Bone marrow (tissue), 2 donors: Measurements from ENCODE around the gene ZFYVE9.
"Not testable (repeated sequence)": the region's sequence is repeated elsewhere in the genome, so short reads cannot be mapped to it uniquely, and the experiment has no call there.

Source experiments
- DNase-seq, 2 donors: peaks; one replicate each; lab custom pipeline; 2025; lab: John Stamatoyannopoulos, UW

Gene ZFYVE9, protein sequence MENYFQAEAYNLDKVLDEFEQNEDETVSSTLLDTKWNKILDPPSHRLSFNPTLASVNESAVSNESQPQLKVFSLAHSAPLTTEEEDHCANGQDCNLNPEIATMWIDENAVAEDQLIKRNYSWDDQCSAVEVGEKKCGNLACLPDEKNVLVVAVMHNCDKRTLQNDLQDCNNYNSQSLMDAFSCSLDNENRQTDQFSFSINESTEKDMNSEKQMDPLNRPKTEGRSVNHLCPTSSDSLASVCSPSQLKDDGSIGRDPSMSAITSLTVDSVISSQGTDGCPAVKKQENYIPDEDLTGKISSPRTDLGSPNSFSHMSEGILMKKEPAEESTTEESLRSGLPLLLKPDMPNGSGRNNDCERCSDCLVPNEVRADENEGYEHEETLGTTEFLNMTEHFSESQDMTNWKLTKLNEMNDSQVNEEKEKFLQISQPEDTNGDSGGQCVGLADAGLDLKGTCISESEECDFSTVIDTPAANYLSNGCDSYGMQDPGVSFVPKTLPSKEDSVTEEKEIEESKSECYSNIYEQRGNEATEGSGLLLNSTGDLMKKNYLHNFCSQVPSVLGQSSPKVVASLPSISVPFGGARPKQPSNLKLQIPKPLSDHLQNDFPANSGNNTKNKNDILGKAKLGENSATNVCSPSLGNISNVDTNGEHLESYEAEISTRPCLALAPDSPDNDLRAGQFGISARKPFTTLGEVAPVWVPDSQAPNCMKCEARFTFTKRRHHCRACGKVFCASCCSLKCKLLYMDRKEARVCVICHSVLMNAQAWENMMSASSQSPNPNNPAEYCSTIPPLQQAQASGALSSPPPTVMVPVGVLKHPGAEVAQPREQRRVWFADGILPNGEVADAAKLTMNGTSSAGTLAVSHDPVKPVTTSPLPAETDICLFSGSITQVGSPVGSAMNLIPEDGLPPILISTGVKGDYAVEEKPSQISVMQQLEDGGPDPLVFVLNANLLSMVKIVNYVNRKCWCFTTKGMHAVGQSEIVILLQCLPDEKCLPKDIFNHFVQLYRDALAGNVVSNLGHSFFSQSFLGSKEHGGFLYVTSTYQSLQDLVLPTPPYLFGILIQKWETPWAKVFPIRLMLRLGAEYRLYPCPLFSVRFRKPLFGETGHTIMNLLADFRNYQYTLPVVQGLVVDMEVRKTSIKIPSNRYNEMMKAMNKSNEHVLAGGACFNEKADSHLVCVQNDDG (N-terminal part only)

GRCh38 chr1:52141513-52142219 is at the start of gene ZFYVE9:
ZFYVE9 (plus strand) TSS chr1:52142089; CDS start chr1:52233207, 91,118 bp downstream.
- DNase-seq = peak in 1 of 2 donors; percentile 49

DNA sequence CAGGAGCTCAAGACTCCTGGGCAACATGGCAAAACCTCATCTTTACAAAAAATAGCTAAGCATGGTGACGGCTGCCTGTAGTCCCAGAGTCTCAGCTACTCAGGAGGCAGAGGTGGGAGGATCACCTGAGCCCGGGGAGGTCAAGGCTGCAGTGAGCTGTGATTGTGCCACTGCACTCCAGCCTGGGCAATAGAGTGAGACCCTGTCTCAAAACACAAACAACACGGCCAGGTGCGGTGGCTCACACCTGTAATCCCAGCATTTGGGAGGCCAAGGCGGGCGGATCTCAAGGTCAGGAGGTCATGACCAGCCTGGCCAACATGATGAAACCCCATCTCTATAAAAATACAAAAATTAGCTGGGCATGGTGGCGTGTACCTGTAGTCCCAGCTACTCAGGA is 47.6 kb upstream of the ZFYVE9 start:
- not testable (repeated sequence) for DNase-seq

GRCh38 chr1:52096216-52096615 is 45.7 kb upstream of the ZFYVE9 start:
- DNase-seq = no peak

GRCh38 chr1:52098139-52098871 is 43.6 kb upstream of the ZFYVE9 start:
- no peak for DNase-seq

- no peak for DNase-seq
These were observed 39.4 kb upstream of the ZFYVE9 start for GRCh38 chr1:52102336-52103013.

DNA sequence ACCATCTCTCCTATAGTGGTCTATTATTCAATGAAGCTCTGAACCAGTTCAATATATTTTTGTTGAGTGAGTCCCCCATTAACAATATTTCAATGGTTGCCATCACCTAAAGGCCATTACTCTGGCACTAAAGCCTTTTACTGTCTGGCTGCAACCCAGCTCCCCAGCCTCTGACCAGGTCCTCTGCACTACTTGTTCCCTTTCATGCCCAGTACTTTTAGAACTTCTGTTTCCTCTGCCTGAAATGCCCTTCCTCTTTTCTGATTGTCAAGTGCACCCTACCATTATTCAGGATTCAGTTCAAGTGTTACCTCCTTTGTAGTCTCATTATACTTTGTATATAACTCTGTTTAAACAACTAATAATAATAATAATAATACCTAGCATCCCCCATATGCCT is 30.4 kb upstream of the ZFYVE9 start:
- DNase-seq = peak in 1 of 2 donors; percentile 42

DNA sequence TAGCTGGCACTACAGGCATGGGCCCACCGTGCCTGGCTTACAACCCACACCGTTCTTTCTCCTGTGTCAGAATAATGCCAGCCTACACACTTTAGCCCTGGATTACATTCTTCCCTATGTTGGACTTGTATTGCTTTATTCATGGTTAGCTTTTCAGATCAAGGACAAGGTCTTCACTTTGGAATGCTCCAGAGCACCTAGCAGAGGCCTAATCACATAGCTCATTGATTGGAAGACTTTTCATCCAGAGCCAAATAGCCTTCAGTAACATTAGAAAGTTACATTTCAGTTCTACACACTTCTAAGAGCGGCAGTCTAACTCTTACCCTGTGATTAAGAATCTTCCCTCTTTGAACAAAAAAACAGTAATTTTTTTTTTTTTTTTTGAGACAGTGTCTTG is 29.4 kb upstream of the ZFYVE9 start:
- DNase-seq = no peak

GRCh38 chr1:52119301-52120079 is 22.4 kb upstream of the ZFYVE9 start:
- DNase-seq = no peak

DNA sequence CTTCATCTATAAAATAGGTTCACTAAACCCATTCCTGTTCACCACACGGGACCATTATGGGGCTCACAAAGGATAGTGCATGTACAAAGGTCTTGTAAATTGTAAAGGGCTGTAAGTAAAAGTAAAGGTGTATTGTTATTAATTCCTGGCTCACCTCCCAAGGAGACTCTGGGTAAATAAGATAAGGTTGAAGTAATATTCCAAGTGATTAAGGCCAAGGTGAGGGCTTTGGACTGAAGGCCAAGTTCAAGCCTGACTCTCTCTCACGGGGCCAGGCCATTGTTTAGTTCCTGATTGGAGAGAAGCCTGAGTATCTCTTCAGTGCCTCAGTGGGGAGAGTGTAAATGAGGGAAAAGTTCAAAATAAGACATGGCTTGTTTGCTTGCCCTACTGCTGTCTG is 19.5 kb upstream of the ZFYVE9 start:
- no peak for DNase-seq

DNA sequence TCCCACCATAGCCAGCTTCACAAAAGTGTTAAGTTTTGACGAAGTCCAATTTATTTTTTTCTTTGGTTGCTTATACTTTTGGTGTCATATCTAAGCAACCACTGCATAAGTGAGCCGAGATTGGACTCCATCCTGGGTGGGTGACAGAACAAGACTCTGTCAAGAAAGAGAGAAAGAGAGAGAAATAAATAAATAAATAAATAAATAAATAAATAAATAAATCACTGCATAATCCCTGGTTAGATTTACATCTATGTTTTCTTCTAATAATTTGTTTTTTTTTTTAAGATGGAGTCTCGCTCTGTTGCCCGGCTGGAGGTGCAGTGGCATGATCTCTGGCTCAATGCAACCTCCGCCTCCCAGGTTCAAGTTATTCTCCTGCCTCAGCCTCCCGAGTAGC is 18.3 kb upstream of the ZFYVE9 start:
- no peak for DNase-seq

DNA sequence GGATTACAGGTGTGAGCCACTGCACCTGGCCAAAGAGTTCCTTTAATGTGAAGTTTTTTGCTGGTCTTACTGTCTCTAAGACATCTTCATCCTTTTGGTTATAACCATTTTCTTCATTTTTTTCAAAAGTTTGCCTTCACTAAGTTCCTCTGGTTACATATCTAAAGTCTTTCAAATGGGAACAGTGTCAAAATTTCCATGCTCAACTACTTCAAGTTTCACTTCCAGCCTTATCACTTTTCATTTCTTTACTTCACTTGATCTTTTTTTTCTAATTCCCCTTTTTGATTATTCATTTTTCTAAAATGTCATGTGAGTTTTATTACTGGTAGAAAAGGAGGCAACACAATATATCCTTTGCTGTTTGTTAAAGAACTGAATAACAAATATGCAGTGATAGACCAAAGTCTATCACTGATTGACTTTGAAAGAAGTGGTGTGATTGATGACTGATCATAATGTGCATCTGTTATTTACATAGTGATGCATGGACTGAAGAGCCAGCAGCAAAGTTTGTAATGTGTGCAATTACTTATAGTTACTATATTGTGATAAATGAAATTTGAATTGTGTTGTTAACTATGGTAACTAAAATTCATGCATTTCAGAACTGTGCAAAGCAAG is 16.0 kb upstream of the ZFYVE9 start:
- DNase-seq = no peak

GRCh38 chr1:52127181-52128180 is 14.4 kb upstream of the ZFYVE9 start:
- DNase-seq = peak in 1 of 2 donors; percentile 12

DNA sequence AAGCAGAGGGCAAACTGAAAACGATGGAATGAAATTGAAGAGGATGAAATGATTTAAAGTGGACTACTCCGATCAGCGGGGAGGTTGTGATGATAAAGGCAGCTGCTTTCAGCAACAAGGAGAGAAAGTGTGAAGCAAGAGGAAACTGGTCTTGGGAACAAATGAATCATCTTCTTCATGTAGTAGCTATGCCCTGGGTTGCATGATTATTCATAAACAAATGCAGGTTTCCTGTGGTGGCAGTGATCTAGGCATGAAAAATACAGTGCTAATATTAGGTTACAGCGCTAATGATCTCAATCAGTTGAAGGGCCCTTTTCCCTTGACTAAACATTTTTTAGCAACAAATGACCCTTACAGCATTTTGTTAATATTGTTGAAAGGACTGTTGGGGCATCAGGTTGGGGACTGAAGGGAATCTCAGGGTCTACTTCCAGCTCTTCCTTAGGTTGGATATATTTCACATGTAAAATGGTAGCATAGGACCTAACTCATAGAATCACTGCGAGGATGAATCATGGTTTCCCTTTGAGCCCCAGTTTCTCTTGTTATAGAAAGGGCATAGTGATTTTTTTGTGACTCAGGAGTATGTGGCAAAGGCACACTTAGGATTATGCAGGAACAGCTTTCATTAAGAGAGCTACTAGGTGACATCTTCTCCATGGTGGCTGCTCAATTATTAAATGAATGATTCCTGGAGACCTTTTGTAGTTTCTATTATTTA is 1.9 kb upstream of the ZFYVE9 start:
- DNase-seq = peak; percentile 3 to 38

- no peak for DNase-seq
These were observed 1.0 kb upstream of the ZFYVE9 start for GRCh38 chr1:52140633-52141512.

- peak in 1 of 2 donors; percentile 61 for DNase-seq
These were observed 613 bp downstream of the ZFYVE9 start for GRCh38 chr1:52142220-52143183.
